OCI-LY1 (cell line): ENCODE results near the gene DOCK1.
"Not testable (repeated sequence)": the region's sequence is repeated elsewhere in the genome, so short reads cannot be mapped to it uniquely, and the experiment has no call there.

Source experiments
- H2AFZ ChIP-seq: fragments of 200-600 bp; sonication (generic), shearing (Covaris generic); 2 replicates; pipeline ENCODE4 v1.6.0; 2014; ENCODE audit warnings: antibody characterized with exemption, mild to moderate bottlenecking, low read length
- H3F3A ChIP-seq: fragments of 200-600 bp; sonication (generic), shearing (Covaris generic); 2 replicates; pipeline ENCODE4 v1.6.0; 2014; ENCODE audit warnings: mild to moderate bottlenecking, antibody characterized with exemption, low read length, moderate library complexity; ENCODE audit not compliant: insufficient read depth
- H3K27ac ChIP-seq: fragments of 200-600 bp; sonication (generic); 2 replicates; pipeline ENCODE4 v1.5.1; 2014; ENCODE audit warnings: low read length, mixed run types, mild to moderate bottlenecking, low read depth; ENCODE audit not compliant: poor library complexity, severe bottlenecking
- H3K27me3 ChIP-seq: fragments of 200-600 bp; sonication (generic); 2 replicates; pipeline ENCODE4 v1.6.0; 2014; ENCODE audit warnings: antibody characterized with exemption, mild to moderate bottlenecking, low read length, moderate library complexity; ENCODE audit not compliant: insufficient read depth
- H3K36me3 ChIP-seq: fragments of 200-600 bp; sonication (generic); 2 replicates; pipeline ENCODE4 v1.6.1; 2014; ENCODE audit warnings: mild to moderate bottlenecking, antibody characterized with exemption, low read length, moderate library complexity, mixed read lengths; ENCODE audit not compliant: insufficient read depth
- H3K4me1 ChIP-seq: fragments of 200-600 bp; sonication (generic); 2 replicates; pipeline ENCODE4 v1.5.1; 2014; ENCODE audit warnings: mild to moderate bottlenecking, low read length, moderate library complexity; ENCODE audit not compliant: insufficient read depth, severe bottlenecking
- H3K4me2 ChIP-seq: fragments of 200-600 bp; sonication (generic), shearing (Covaris generic); 2 replicates; pipeline ENCODE4 v1.6.1; 2014; ENCODE audit warnings: low read length
- H3K4me3 ChIP-seq: fragments of 200-600 bp; sonication (generic); 2 replicates; pipeline ENCODE4 v1.5.1; 2014; ENCODE audit warnings: low read length, low read depth, mild to moderate bottlenecking, mixed read lengths; ENCODE audit not compliant: poor library complexity, severe bottlenecking
- H3K79me2 ChIP-seq: fragments of 200-600 bp; shearing (Covaris generic); 2 replicates; pipeline ENCODE4 v1.6.1; 2016; ENCODE audit warnings: mixed run types, low read length, mixed read lengths; ENCODE audit not compliant: insufficient read depth
- H3K9ac ChIP-seq: fragments of 200-600 bp; sonication (generic), shearing (Covaris generic); 2 replicates; pipeline ENCODE4 v1.6.1; 2014; ENCODE audit warnings: mild to moderate bottlenecking, low read length, mixed read lengths
- H3K9me2 ChIP-seq: fragments of 200-600 bp; sonication (generic), shearing (Covaris generic); 2 replicates; pipeline ENCODE4 v1.6.1; 2014; ENCODE audit warnings: low read depth, mild to moderate bottlenecking, low read length, mixed read lengths
- H3K9me3 ChIP-seq: fragments of 200-600 bp; shearing (Covaris generic); 2 replicates; pipeline ENCODE4 v1.6.1; 2014; ENCODE audit warnings: low read length, mixed read lengths
- H4K20me1 ChIP-seq: fragments of 200-600 bp; sonication (generic), shearing (Covaris generic); 2 replicates; pipeline ENCODE4 v1.6.0; 2016; ENCODE audit warnings: mild to moderate bottlenecking, low read length; ENCODE audit not compliant: insufficient read depth
- EZH2 ChIP-seq: fragments of 200-600 bp; sonication (generic), shearing (Covaris generic); IDR thresholded peaks from 2 replicates; pipeline ENCODE4 v1.8.0; 2017; ENCODE audit warnings: borderline replicate concordance, mixed run types, mild to moderate bottlenecking, antibody characterized with exemption, low read length, moderate library complexity, mixed read lengths
- TF ChIP-seq, protein P1 (sequence below): fragments of 200-600 bp; sonication (generic), shearing (Covaris generic); IDR thresholded peaks from 2 replicates; pipeline ENCODE4 v1.5.1; 2017; ENCODE audit warnings: mild to moderate bottlenecking, antibody characterized with exemption, low read length, moderate library complexity, mixed read lengths

DOCK1 gene

DNA sequence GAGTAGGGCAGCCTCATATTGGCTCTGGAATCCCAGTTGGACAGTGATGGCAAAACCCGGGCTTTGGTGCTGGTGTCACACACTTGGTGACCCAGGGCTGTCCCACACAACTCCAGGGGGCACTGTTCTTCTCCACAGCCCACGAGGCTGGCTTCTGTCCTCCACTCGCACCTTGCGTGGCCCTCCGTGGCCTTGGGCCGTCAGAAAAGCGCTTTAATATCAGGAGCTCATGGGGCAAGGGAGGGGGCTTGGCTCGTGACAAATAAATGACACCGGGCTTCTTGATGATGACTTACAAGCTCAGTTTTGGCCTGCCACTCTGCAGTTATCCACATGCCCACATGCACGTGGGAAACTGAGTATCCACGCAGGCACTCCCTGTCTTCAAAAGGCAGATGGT lies 8.1 kb downstream of the DOCK1 start:
- Histone ChIP-seq H3K9me2 (no peaks in the 10 kb centered on the region), H3K27me3 (no peaks in the 10 kb centered on the region), H4K20me1 (no peaks in the 10 kb centered on the region), H3K4me2 (no peak overlapping the region), H2AFZ (no peak overlapping the region), H3K4me3 (no peak overlapping the region), H3K4me1 (no peaks in the 10 kb centered on the region), H3K9me3 (no peaks in the 10 kb centered on the region), H3F3A (no peaks in the 10 kb centered on the region), H3K9ac (no peak overlapping the region), H3K79me2 (no peaks in the 10 kb centered on the region), H3K36me3 (no peaks in the 10 kb centered on the region), H3K27ac (no peak overlapping the region)
- TF ChIP-seq, protein P1, sequence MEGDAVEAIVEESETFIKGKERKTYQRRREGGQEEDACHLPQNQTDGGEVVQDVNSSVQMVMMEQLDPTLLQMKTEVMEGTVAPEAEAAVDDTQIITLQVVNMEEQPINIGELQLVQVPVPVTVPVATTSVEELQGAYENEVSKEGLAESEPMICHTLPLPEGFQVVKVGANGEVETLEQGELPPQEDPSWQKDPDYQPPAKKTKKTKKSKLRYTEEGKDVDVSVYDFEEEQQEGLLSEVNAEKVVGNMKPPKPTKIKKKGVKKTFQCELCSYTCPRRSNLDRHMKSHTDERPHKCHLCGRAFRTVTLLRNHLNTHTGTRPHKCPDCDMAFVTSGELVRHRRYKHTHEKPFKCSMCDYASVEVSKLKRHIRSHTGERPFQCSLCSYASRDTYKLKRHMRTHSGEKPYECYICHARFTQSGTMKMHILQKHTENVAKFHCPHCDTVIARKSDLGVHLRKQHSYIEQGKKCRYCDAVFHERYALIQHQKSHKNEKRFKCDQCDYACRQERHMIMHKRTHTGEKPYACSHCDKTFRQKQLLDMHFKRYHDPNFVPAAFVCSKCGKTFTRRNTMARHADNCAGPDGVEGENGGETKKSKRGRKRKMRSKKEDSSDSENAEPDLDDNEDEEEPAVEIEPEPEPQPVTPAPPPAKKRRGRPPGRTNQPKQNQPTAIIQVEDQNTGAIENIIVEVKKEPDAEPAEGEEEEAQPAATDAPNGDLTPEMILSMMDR: no peak
- no peak for TF ChIP-seq EZH2

- no peaks in the 10 kb centered on the region for H3K9me3 ChIP-seq
- H3K9me2 ChIP-seq: no peaks in the 10 kb centered on the region
- no peak overlapping the region for H3K4me2 ChIP-seq
- H3K27ac ChIP-seq: no peak overlapping the region
- no peaks in the 10 kb centered on the region for H3K27me3 ChIP-seq
- TF ChIP-seq, protein P1: no peak
- H3K36me3 ChIP-seq: no peaks in the 10 kb centered on the region
- no peaks in the 10 kb centered on the region for H3K79me2 ChIP-seq
- H3F3A ChIP-seq: no peaks in the 10 kb centered on the region
- no peak overlapping the region for H3K9ac ChIP-seq
- no peak overlapping the region for H3K4me3 ChIP-seq
- no peaks in the 10 kb centered on the region for H4K20me1 ChIP-seq
- H2AFZ ChIP-seq: no peak overlapping the region
- no peaks in the 10 kb centered on the region for H3K4me1 ChIP-seq
Measured at GRCh38 chr10:126914561-126914960, 9.3 kb downstream of the DOCK1 start.

DNA sequence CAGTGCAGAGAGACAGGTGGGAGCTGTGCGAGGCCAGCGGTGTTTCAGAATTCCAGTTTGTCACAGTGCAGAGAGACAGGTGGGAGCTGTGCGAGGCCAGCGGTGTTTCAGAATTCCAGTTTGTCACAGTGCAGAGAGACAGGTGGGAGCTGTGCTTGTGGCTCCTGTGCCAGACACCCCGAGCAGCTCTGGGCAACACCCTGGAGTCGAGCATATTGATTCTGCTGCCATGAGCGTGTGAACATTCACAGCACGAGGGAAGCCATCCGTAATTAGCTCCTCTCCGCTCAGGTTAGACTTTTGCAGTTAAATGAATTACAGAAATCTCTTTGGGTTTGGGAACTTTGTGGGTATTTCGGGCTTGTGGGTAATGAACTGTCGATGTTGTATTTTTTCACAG lies 11.7 kb downstream of the DOCK1 start:
- H4K20me1 ChIP-seq, H3K4me1 ChIP-seq, H3K27me3 ChIP-seq, H3K36me3 ChIP-seq, H3K9me2 ChIP-seq, H3K79me2 ChIP-seq, H2AFZ ChIP-seq, H3K9ac ChIP-seq, H3K27ac ChIP-seq, H3K4me2 ChIP-seq, H3F3A ChIP-seq, H3K9me3 ChIP-seq, H3K4me3 ChIP-seq: not testable (repeated sequence)

DNA sequence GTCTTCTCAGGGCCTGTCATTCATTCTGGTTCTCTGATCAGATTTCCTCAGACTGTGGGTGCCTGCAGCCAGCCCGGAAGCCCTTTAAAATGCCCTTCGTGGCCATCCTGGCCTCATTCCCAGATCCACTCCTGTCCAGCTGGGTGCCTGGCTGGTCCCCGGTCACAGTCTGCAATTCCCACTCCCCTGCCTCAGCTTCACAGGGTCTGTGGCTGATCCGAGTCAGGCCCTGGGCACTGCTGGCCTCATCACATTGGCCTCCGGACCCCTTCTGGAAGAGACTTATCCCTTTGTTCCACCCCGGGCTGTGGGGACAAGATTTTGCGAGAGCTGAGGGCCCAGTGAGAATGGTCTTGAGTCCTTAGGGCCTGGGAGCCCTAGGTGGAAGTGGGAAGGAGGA lies 12.1 kb downstream of the DOCK1 start:
- H3F3A ChIP-seq: no peaks in the 10 kb centered on the region
- no peaks in the 10 kb centered on the region for H3K36me3 ChIP-seq
- TF ChIP-seq EZH2: no peak
- TF ChIP-seq, protein P1: no peak
- H3K79me2 ChIP-seq: no peaks in the 10 kb centered on the region
- no peaks in the 10 kb centered on the region for H3K27me3 ChIP-seq
- H3K9ac ChIP-seq: no peak overlapping the region
- no peaks in the 10 kb centered on the region for H3K9me2 ChIP-seq
- H3K4me3 ChIP-seq: no peak overlapping the region
- H3K4me2 ChIP-seq: no peak overlapping the region
- no peaks in the 10 kb centered on the region for H3K4me1 ChIP-seq
- no peaks in the 10 kb centered on the region for H4K20me1 ChIP-seq
- no peaks in the 10 kb centered on the region for H3K9me3 ChIP-seq
- H3K27ac ChIP-seq: no peak overlapping the region
- H2AFZ ChIP-seq: no peak overlapping the region
